NCI-H2107 treated with DMSO at 0.1 percent for 48 hours (cell line): ENCODE results near the gene ETV6.

Source experiments
- DNase-seq: peaks from one replicate; lab custom pipeline; 2025; ENCODE audit not compliant: unreplicated experiment; lab: John Stamatoyannopoulos, UW

Gene ETV6

GRCh38 chr12:11689591-11690186, 40.2 kb downstream of the ETV6 start:
- DNase-seq: peak; percentile 55

GRCh38 chr12:11693067-11693466, 43.6 kb downstream of the ETV6 start:
- no peak for DNase-seq

- no peak for DNase-seq
Measured at GRCh38 chr12:11693601-11694000, 44.1 kb downstream of the ETV6 start.

DNA sequence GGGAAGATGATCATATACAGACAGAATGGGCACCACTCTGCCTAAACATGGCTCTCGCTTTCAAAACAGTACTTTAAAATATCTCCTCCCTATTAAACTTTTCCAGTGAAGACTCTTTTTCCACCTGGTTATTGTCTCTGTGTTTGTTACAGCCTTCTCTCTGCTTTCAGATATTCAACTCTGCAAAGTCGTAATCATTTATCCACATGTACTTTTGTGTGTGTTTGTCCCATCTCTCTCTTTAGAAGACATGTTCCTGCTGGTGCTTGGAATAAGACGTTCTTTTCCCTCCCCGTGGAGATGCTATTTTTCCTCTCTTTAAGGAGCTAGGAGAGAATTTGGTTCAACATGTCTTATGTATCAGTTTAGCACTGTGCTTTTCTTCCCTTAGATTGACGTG, 45.1 kb downstream of the ETV6 start:
- DNase-seq: no peak

GRCh38 chr12:11695321-11695720, 45.8 kb downstream of the ETV6 start:
- DNase-seq: no peak

DNA sequence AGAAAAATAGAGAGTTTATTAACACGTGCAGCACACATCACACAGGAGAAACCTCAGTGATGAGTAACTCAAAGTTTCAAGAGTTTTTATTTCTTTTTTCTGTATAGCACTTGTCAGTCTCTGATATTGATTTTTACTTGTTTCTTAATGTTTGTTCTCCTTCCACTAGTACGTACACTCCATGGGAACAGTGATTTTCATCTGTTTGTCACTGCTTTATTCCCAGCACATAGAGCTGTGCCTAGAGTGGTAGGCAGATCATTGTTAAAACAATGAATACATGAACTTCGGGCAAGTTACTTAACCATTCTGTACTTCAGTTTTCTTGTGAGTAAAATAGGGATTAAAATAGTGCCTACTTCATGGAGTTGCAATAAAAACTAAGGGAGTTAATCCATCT, 46.6 kb downstream of the ETV6 start:
- DNase-seq: no peak

DNA sequence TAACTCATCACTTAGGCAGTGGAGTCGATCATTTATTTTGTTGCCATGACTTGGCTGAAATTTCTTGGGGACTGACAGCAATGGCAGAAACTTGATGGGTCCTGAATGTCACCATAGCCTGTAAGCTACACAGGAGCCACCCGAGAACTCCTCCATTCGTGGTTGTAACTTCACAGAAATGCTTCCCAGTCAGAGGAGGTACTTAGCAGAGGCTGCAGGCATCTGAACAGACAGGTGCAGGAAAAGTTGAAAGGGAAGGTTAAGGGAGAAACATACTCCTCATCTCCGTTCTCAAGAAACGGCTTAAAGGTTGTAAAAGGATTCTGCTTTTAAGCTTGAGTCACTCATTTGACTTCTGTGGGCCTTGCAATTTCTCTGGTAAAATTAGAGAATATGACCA, 47.7 kb downstream of the ETV6 start:
- no peak for DNase-seq

DNA sequence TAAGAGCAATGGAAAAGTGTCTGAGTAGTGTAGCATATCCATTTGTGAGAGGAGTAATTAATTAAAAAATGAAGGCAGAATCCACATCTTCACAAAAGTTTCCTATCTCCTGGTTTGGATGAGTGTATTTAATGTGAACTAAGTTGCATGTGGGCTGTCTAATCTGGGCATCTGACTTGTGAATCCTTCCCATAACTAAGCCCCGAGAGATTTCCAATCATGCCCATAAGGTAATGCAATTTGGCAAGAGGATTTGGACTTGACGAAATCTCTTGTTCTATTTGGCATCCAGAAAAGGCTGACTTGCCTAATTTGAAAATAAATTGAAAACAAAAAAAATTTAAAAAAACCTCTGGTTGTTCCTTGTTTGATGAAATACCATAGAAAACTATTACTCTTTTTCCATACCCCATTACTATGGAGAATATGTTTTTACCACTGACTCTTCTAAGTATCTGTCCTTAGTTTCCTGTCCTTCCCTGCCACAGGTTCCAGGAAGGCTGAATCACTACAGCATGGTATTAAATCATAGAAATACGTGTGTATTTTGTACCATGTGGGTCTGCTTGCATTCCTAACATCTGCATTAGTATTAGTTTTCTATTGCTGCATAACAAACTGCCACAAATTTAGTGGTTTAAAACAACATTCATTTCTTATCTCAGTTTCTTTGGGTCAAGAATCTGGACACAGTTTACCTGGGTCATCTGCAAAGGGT, 48.4 kb downstream of the ETV6 start:
- no peak for DNase-seq

GRCh38 chr12:11698729-11699128, 49.3 kb downstream of the ETV6 start:
- DNase-seq: no peak

GRCh38 chr12:11701433-11701832, 52.0 kb downstream of the ETV6 start:
- DNase-seq: no peak

- DNase-seq: no peak
Measured at GRCh38 chr12:11702959-11703358, 53.5 kb downstream of the ETV6 start.

DNA sequence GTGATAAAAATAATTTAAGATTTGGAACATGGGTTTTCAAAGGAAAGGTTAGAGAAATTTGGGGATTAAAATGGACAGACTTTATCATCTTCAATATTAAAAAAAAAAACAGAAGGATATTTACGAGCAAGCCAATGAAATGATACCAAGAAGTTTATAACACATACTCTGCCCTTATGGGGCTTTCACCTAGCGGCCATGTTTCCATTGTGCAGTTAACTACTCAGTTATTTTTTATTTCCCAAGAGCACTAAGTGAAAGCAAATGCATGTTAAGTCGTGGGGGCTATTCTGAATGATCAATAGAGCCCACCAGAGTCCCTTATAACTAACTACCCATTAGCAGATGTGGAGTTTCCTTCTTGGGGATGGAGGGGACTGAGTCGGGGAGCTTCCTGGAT, 53.9 kb downstream of the ETV6 start:
- DNase-seq: no peak

DNA sequence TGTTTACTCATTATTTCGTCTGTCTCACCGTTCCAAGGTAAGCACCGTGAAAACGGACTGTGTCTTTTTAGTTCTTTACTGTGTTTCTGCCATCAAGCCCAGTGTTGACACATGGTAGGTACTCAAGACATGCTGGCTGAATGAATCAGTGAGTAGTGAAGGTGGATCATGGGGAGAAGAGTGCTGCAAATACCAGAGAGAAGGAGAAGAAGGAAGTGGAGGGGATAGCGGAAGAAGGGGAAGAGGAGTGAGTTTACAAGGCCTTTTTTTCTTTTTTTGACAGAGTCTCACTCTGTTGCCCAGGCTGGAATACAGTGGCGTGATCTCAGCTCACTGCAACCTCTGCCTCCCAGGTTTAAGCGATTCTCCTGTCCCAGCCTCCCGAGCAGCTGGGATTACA, 54.6 kb downstream of the ETV6 start:
- DNase-seq: no peak

DNA sequence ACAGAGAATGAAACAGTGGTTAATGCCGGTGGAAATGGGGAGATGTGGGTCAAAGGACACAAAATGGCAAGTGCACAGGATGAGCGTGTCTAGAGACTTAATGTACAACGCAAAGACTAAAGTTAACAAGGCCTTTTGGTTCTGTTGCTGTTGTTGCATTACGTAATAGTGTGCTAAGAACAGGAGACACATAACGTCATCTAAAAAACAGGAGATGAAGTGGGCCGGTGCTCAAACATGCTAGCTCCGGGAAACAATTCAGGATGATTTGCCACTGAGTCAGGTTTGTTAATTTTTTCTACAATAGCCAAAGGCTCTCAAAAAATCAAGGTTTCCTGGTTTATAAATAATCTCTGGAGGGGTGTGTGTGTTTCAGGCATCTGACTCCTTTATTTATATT, 55.5 kb downstream of the ETV6 start:
- DNase-seq: peak; percentile 21

DNA sequence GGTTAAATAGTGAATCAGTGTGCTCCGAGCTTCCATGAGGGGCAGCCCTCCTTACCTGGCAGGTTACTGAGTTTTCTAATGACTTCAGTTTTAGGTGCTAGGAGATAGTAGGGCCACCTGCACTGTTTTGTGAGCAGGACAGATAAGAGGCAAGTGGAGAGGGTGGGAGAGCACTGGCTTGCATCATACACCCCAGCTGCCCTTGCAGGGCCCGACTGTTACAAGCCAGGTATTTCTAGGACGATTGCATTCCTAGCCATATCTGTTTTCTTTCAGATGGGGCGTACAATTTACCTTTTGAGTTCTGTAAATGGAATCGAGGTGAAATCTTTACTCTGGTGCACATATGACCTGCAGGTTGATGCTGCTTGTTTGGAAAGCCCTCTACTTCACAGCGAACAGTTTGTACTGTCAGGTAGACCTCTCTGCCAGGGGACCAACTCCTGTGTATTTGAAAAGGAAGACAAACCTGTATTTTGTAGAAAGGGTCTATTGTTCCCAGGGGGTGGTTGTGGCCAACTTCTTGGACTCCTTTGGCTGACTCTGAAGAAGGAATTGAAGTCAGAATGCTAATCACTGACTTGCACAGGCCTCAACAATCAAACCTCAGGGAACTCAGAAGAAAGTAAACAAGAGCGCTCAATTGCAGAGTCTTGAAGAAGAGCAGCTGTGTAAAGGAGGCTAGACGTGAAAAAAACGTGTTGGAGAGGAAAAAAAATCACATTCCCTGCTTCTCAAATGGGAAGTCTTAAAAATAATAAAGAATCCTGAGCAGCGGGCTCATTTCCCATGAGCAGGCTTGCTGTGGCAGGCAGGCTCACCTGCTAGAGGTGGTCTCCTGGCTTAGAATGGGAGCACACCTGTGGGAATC, 57.3 kb downstream of the ETV6 start:
- DNase-seq: peak; percentile 74

DNA sequence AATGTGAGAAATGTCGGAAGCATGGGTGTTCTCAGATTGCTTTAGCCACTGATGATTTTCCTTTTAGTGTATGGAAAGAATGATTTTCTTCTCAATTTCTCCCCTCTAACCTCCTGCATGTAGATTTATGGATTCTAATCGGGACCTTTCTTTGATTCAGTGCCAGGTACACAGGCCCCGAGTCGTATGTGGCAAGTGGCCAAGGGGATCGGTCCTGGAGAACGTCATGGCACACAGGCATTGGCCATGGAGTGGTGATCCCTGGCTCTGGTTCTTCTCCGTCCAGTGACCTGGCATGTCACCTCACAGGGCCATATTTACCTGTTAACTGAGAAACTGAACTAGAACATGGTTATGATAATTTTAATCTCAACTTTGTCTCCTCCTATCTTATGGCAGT, 58.1 kb downstream of the ETV6 start:
- DNase-seq: no peak

- no peak for DNase-seq
Measured at GRCh38 chr12:11709513-11709912, 60.0 kb downstream of the ETV6 start.

DNA sequence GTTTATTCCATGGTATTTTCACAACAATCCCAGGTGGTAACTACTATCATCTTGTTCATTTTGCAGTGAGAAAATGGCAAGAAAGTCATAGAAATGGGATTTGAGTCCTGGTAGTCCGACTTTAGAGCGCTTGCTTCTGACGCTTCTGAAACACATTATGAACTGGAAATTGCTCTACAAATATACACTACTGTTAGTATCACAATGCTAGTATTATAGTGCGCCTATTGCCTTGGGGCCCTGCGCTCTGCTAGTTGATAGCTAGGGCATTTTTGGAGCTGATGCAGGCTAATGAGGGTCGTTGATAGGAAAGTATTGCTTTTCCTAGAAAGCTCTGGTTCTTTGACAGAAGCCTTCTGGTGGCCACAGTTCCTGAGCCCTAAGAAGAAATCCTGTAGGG, 61.0 kb downstream of the ETV6 start:
- no peak for DNase-seq

DNA sequence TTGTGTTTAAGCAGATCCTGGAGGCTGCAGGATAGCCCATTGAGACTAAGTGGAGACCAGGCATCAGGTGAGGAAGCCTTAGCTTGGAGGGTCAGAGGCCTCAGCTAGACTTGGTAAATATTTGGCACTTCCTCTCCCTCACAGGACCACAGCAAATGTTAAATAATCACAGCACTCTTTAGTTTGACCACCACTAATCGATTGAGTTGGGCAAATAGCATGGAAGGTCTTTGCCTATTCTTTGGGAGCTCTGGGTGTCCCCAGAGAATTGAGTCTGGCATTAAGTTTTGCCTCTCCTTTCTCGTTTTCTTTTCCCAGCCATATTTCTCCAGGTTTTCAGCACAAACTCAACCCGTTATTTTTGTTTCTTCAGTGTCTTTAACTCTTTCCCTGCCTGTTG, 61.4 kb downstream of the ETV6 start:
- no peak for DNase-seq

DNA sequence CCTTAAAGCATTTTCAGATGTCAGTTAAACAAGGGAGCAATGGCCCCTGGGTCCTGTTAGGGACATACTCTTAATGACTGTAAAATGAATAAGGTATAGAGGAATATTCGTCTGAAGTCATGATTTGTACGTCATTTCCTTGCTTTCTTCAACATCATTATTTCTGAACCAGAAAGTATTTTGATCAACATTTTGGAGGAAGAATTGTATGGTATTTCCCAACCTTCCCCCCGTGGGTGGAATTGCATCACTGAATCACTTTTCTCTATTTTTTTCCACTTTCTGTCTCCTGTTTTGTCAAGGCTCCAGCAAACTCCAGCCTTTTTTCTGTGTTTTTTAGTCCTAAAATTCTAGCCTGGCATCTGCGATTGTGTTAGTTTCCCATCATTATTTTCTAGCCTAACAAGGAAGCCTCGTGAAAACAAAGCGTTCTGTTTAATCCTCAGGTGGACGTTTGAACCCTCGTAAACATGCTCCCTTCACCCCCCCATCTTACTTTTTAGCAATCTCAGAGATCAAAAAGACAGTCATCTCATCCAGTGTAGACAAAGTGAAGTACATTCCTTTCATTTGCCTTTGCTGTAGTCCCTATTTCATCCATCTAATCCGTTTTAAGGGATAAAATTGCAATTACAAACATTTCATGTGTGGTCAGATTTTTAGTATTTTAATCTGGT, 62.3 kb downstream of the ETV6 start:
- DNase-seq: no peak

- DNase-seq: no peak
Measured at GRCh38 chr12:11712491-11712890, 63.0 kb downstream of the ETV6 start.

DNA sequence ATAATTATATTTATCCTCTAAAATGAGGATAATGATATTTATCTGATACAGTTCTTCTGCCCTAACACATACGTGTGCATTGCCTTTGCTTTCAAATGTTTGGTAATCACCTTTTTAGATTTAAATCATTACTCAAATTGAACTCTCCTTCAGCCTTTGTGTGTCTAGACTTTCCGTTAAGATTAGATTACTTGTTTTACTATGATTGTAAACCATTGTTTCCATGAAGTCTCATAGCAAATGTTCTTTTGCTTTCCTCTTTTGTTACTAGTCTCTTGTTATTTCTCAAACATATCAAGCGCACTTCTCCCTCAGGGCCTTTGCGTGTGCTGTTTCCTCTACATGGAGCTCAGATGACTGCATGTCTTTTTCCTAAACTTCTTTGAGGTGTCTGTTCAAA, 63.7 kb downstream of the ETV6 start:
- DNase-seq: no peak
